SK-N-MC (cell line): ENCODE results near the gene MYO19.

Experiments
- DNase-seq: peaks from one replicate; pipeline ENCODE4 v3.0.0-alpha.2; 2011; ENCODE audit warnings: low read depth, low spot score
- H3K27ac ChIP-seq: fragments of 200-600 bp; sonication (generic); 2 replicates; pipeline ENCODE4 v1.5.1; 2016; ENCODE audit warnings: mixed run types
- H3K36me3 ChIP-seq: fragments of 200-600 bp; sonication (generic); 2 replicates; pipeline ENCODE4 v1.6.1; 2017; ENCODE audit warnings: antibody characterized with exemption, low read length, mixed read lengths; ENCODE audit not compliant: insufficient read depth
- H3K4me3 ChIP-seq: fragments of 200-600 bp; sonication (generic); 2 replicates; pipeline ENCODE4 v1.5.1; 2016
- H3K9ac ChIP-seq: fragments of 200-600 bp; sonication (generic); 2 replicates; pipeline ENCODE4 v1.8.0; 2017; ENCODE audit warnings: mixed run types, mixed read lengths; ENCODE audit not compliant: insufficient read length
- H3K9me3 ChIP-seq: fragments of 200-600 bp; sonication (generic); 2 replicates; pipeline ENCODE4 v1.6.1; 2017; ENCODE audit warnings: low read depth, mild to moderate bottlenecking, antibody characterized with exemption, low read length, moderate library complexity, mixed read lengths
- EZH2 ChIP-seq: fragments of 200-600 bp; sonication (generic); IDR thresholded peaks from one replicate; pipeline ENCODE4 v1.6.1; 2017; ENCODE audit warnings: antibody characterized with exemption
- FOXP2 ChIP-seq: optimal IDR thresholded peaks from 2 replicates; pipeline ENCODE3; 2011; ENCODE audit warnings: mild to moderate bottlenecking, moderate library complexity; ENCODE audit not compliant: insufficient read depth; ENCODE audit errors: extremely low read length, control extremely low read depth
- POLR2AphosphoS5 ChIP-seq: IDR thresholded peaks from 2 replicates; pipeline ENCODE4 v1.6.1; 2012; ENCODE audit warnings: mild to moderate bottlenecking, low read depth, low read length, borderline replicate concordance

Gene MYO19

GRCh38 chr17:36547776-36548175, 13.1 kb upstream of the MYO19 start:
- Histone ChIP-seq H3K36me3 (peaks cover 53% of the 10 kb centered on the region), H3K9me3 (no peaks in the 10 kb centered on the region), H3K9ac (peak overlapping the region; percentile 98), H3K27ac (0 out of 2 replicates have a peak overlapping the region, but pooled peaks have one; percentile 12), H3K4me3 (peak overlapping the region; percentile 89)
- TF ChIP-seq POLR2AphosphoS5 (no peak), EZH2 (no peak), FOXP2 (no peak)
- no peak for DNase-seq

DNA sequence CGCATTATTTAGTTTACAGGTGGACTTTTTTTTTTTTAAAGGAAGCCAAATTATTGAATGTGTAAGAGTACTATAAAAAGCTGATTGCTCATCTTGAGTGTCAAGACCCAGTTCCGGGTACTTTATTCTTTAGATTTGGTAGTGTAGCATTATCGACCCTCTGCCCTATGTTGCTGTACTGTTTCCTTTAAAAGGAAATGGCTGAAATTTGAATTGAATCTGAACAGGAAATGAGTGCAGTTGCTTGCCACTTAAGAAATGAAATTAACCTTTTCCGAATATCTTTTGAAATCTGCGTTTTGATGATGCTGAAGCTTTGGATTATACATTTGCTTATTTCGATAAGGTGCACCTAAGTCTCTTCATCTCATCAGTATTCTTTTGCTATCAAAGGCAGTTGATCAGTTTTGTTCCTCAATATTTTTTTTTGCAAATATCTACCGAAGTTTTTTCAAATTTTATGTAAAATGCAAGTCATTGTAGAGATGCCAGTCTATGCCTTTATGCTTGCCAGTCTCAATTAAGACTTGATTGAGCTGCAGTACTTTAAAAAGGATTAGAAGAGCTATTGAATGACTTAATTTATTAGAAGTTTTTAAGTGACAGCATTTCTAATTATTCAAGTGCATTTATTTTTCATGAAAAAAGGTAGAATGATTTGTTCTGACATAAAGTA, 11.9 kb upstream of the MYO19 start:
- peak overlapping the region; percentile 93 for H3K27ac ChIP-seq

GRCh38 chr17:36545465-36546417, 11.1 kb upstream of the MYO19 start:
- H3K9me3 ChIP-seq: no peaks in the 10 kb centered on the region
- peaks cover 42% of the 10 kb centered on the region for H3K36me3 ChIP-seq
- TF ChIP-seq POLR2AphosphoS5 (peak; percentile 73), FOXP2 (peak; percentile 92), EZH2 (no peak)
- H3K4me3 ChIP-seq: peak overlapping the region; percentile 89
- H3K9ac ChIP-seq: peak overlapping the region; percentile 98
- H3K27ac ChIP-seq: peak overlapping the region; percentile 93
- peak; percentile 77 for DNase-seq

More for the DNA sequence above, 11.9 kb upstream of the MYO19 start:
- H3K36me3 ChIP-seq: peaks cover 45% of the 10 kb centered on the region
- H3K4me3 ChIP-seq: peak overlapping the region; percentile 89
- no peak for DNase-seq
- no peaks in the 10 kb centered on the region for H3K9me3 ChIP-seq
- TF ChIP-seq FOXP2 (no peak), EZH2 (no peak), POLR2AphosphoS5 (no peak)
- peak overlapping the region; percentile 98 for H3K9ac ChIP-seq

- peak overlapping the region; percentile 98 for H3K9ac ChIP-seq
These were observed 10.4 kb upstream of the MYO19 start for GRCh38 chr17:36545077-36545464.

DNA sequence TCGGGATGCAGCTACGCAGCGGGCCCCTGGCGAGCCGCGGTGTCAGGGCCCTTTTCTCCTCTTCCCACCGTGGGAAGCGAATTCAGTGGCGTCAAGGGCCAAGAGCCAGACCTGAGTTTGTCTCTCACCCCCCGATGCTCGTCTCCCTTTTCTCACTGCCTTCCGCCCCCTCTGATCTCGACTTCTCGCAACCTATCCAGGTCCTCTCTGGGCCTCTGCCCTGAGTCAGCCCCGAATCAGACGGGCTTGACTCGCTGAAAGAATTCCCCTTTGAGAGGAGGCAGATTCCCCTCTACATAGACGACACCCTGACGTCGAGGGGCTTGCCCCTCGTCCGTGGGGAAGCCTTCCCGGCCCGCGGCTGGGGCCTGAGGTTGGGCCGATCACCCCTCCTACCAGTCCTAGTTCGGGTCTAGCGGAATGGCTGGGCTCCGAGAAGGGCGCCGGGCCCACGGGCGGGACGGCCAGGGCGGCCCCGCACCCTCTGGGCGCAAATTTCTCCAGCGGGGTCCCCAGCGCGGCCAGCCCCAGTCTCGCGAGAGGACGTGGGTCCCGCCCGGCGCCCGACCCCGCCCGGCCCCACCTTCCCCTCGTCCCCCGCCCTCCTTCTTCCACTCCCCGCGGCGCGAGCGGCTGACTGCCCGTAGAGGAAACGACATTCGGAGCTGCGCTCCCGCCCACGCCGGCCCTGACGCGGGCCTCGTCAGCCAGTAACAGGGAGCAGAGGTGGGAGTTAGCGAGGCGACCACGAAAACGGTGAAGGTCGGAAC, 9.8 kb upstream of the MYO19 start, which contains the start of gene GGNBP2:
GGNBP2 (plus strand) TSS at position 613 of the 770 bp plus-strand sequence. CDS start 806 bp downstream, outside the sequence.
- Histone ChIP-seq H3K4me3 (peak within 1 kb of the TSS; percentile 91), H3K9me3 (no peaks in the 10 kb centered on the region), H3K36me3 (peaks cover 29% of the 10 kb centered on the region), H3K27ac (peak within 1 kb of the TSS; percentile 93), H3K9ac (peak within 1 kb of the TSS; percentile 98)
- no peak for DNase-seq
- TF ChIP-seq EZH2 (no peak), FOXP2 (no peak), POLR2AphosphoS5 (peak; percentile 81)

More at GRCh38 chr17:36545077-36545464, 10.4 kb upstream of the MYO19 start:
- Histone ChIP-seq H3K27ac (peak overlapping the region; percentile 93), H3K4me3 (peak overlapping the region; percentile 91), H3K9me3 (no peaks in the 10 kb centered on the region), H3K36me3 (peaks cover 35% of the 10 kb centered on the region)
- TF ChIP-seq EZH2 (no peak), FOXP2 (no peak), POLR2AphosphoS5 (no peak)
- no peak for DNase-seq

GRCh38 chr17:36544044-36544306, 9.3 kb upstream of the MYO19 start:
- peak overlapping the region; percentile 98 for H3K9ac ChIP-seq
- H3K4me3 ChIP-seq: peak overlapping the region; percentile 91
- H3K36me3 ChIP-seq: peaks cover 25% of the 10 kb centered on the region
- TF ChIP-seq POLR2AphosphoS5: no peak
- no peak for TF ChIP-seq FOXP2
- no peak for TF ChIP-seq EZH2
- DNase-seq: no peak
- H3K27ac ChIP-seq: peak overlapping the region; percentile 89
- no peaks in the 10 kb centered on the region for H3K9me3 ChIP-seq

- DNase-seq: no peak
- Histone ChIP-seq H3K4me3 (no peak overlapping the region), H3K36me3 (peaks cover 32% of the 10 kb centered on the region), H3K9ac (no peak overlapping the region), H3K27ac (no peak overlapping the region), H3K9me3 (no peaks in the 10 kb centered on the region)
- no peak for TF ChIP-seq EZH2
- no peak for TF ChIP-seq POLR2AphosphoS5
- TF ChIP-seq FOXP2: no peak
These were observed 8.1 kb upstream of the MYO19 start for GRCh38 chr17:36542755-36543154.

GRCh38 chr17:36540696-36541095, 6.0 kb upstream of the MYO19 start:
- Histone ChIP-seq H3K27ac (no peak overlapping the region), H3K9ac (no peak overlapping the region), H3K4me3 (no peak overlapping the region), H3K9me3 (no peaks in the 10 kb centered on the region), H3K36me3 (peaks cover 24% of the 10 kb centered on the region)
- DNase-seq: no peak
- no peak for TF ChIP-seq FOXP2
- TF ChIP-seq POLR2AphosphoS5: no peak
- TF ChIP-seq EZH2: no peak
